Measurements from ENCODE around the gene WSCD2.

Gene WSCD2

GRCh38 chr12:108121320-108121719 lies 7.8 kb upstream of the WSCD2 start:
- DNase-seq (ENCODE audit: low read depth, low spot score): no peak
- no peaks in the 10 kb centered on the region for H3K4me1 ChIP-seq (ENCODE audit: insufficient read depth, insufficient read length)
- H3K9me3 ChIP-seq (ENCODE audit: insufficient read depth, low read length): peaks cover 10% of the 10 kb centered on the region; the same call in 1 of the 2 replicates
- H3K4me3 ChIP-seq (ENCODE audit: insufficient read length, low read depth): no peak overlapping the region
- no peak overlapping the region for H3K9ac ChIP-seq (ENCODE audit: insufficient read length, low read depth)
- H3K27me3 ChIP-seq (ENCODE audit: insufficient read depth, insufficient read length): no peaks in the 10 kb centered on the region
- TF ChIP-seq ZNF274 (IDR thresholded peaks at IDR 0.05; ENCODE audit: low read depth, low read length) (no peak), YY1 (IDR thresholded peaks at IDR 0.05; ENCODE audit: insufficient read depth, insufficient read length) (no peak), SUZ12 (IDR thresholded peaks at IDR 0.05; ENCODE audit: extremely low read depth, insufficient read depth, insufficient read length) (no peak)
- H3K36me3 ChIP-seq (ENCODE audit: insufficient read depth, insufficient read length, low read length): no peaks in the 10 kb centered on the region

GRCh38 chr12:108121728-108122471 lies 7.2 kb upstream of the WSCD2 start:
- no peak for DNase-seq (ENCODE audit: low read depth, low spot score)
- TF ChIP-seq SUZ12 (IDR thresholded peaks at IDR 0.05; ENCODE audit: extremely low read depth, insufficient read depth, insufficient read length): no peak
- no peak for TF ChIP-seq YY1 (IDR thresholded peaks at IDR 0.05; ENCODE audit: insufficient read depth, insufficient read length)
- TF ChIP-seq ZNF274 (IDR thresholded peaks at IDR 0.05; ENCODE audit: low read depth, low read length): no peak
- Histone ChIP-seq H3K9me3 (ENCODE audit: insufficient read depth, low read length) (peaks cover 10% of the 10 kb centered on the region; the same call in 1 of the 2 replicates), H3K27me3 (ENCODE audit: insufficient read depth, insufficient read length) (no peaks in the 10 kb centered on the region), H3K4me1 (ENCODE audit: insufficient read depth, insufficient read length) (no peaks in the 10 kb centered on the region), H3K4me3 (ENCODE audit: insufficient read length, low read depth) (no peak overlapping the region), H3K36me3 (ENCODE audit: insufficient read depth, insufficient read length, low read length) (no peaks in the 10 kb centered on the region), H3K9ac (ENCODE audit: insufficient read length, low read depth) (no peak overlapping the region)

GRCh38 chr12:108122644-108123043 lies 6.4 kb upstream of the WSCD2 start:
- TF ChIP-seq YY1 (IDR thresholded peaks at IDR 0.05; ENCODE audit: insufficient read depth, insufficient read length) (no peak), ZNF274 (IDR thresholded peaks at IDR 0.05; ENCODE audit: low read depth, low read length) (no peak), SUZ12 (IDR thresholded peaks at IDR 0.05; ENCODE audit: extremely low read depth, insufficient read depth, insufficient read length) (no peak)
- Histone ChIP-seq H3K27me3 (ENCODE audit: insufficient read depth, insufficient read length) (no peaks in the 10 kb centered on the region), H3K36me3 (ENCODE audit: insufficient read depth, insufficient read length, low read length) (no peaks in the 10 kb centered on the region), H3K9me3 (ENCODE audit: insufficient read depth, low read length) (peaks cover 10% of the 10 kb centered on the region; the same call in 1 of the 2 replicates), H3K4me3 (ENCODE audit: insufficient read length, low read depth) (no peak overlapping the region), H3K9ac (ENCODE audit: insufficient read length, low read depth) (no peak overlapping the region), H3K4me1 (ENCODE audit: insufficient read depth, insufficient read length) (no peaks in the 10 kb centered on the region)
- DNase-seq (ENCODE audit: low read depth, low spot score): no peak

- no peaks in the 10 kb centered on the region for H3K4me1 ChIP-seq (ENCODE audit: insufficient read depth, insufficient read length)
- peaks cover 10% of the 10 kb centered on the region; the same call in 1 of the 2 replicates for H3K9me3 ChIP-seq (ENCODE audit: insufficient read depth, low read length)
- H3K4me3 ChIP-seq (ENCODE audit: insufficient read length, low read depth): no peak overlapping the region
- H3K36me3 ChIP-seq (ENCODE audit: insufficient read depth, insufficient read length, low read length): no peaks in the 10 kb centered on the region
- H3K27me3 ChIP-seq (ENCODE audit: insufficient read depth, insufficient read length): peaks cover under 1% of the 10 kb centered on the region
- no peak overlapping the region for H3K9ac ChIP-seq (ENCODE audit: insufficient read length, low read depth)
- no peak for TF ChIP-seq YY1 (IDR thresholded peaks at IDR 0.05; ENCODE audit: insufficient read depth, insufficient read length)
- no peak for TF ChIP-seq SUZ12 (IDR thresholded peaks at IDR 0.05; ENCODE audit: extremely low read depth, insufficient read depth, insufficient read length)
- no peak for TF ChIP-seq ZNF274 (IDR thresholded peaks at IDR 0.05; ENCODE audit: low read depth, low read length)
- no peak for DNase-seq (ENCODE audit: low read depth, low spot score)
Observed at GRCh38 chr12:108123402-108123801, 5.7 kb upstream of the WSCD2 start.

- H3K27me3 ChIP-seq (ENCODE audit: insufficient read depth, insufficient read length): peaks cover 10% of the 10 kb centered on the region
- peaks cover 4% of the 10 kb centered on the region for H3K4me1 ChIP-seq (ENCODE audit: insufficient read depth, insufficient read length)
- no peak for TF ChIP-seq YY1 (IDR thresholded peaks at IDR 0.05; ENCODE audit: insufficient read depth, insufficient read length)
- TF ChIP-seq SUZ12 (IDR thresholded peaks at IDR 0.05; ENCODE audit: extremely low read depth, insufficient read depth, insufficient read length): no peak
- no peak for TF ChIP-seq ZNF274 (IDR thresholded peaks at IDR 0.05; ENCODE audit: low read depth, low read length)
- H3K9ac ChIP-seq (ENCODE audit: insufficient read length, low read depth): no peak overlapping the region
- H3K4me3 ChIP-seq (ENCODE audit: insufficient read length, low read depth): no peak overlapping the region
- H3K36me3 ChIP-seq (ENCODE audit: insufficient read depth, insufficient read length, low read length): no peaks in the 10 kb centered on the region
- DNase-seq (ENCODE audit: low read depth, low spot score): no peak
- H3K9me3 ChIP-seq (ENCODE audit: insufficient read depth, low read length): peaks cover 10% of the 10 kb centered on the region; the same call in 1 of the 2 replicates
Observed at GRCh38 chr12:108125073-108125472, 4.0 kb upstream of the WSCD2 start.

- Histone ChIP-seq H3K36me3 (ENCODE audit: insufficient read depth, insufficient read length, low read length) (no peaks in the 10 kb centered on the region), H3K9ac (ENCODE audit: insufficient read length, low read depth) (no peak overlapping the region), H3K4me1 (ENCODE audit: insufficient read depth, insufficient read length) (peaks cover 8% of the 10 kb centered on the region), H3K27me3 (ENCODE audit: insufficient read depth, insufficient read length) (peaks cover 19% of the 10 kb centered on the region), H3K4me3 (ENCODE audit: insufficient read length, low read depth) (no peak overlapping the region), H3K9me3 (ENCODE audit: insufficient read depth, low read length) (peaks cover 10% of the 10 kb centered on the region; the same call in 1 of the 2 replicates)
- DNase-seq (ENCODE audit: low read depth, low spot score): no peak
- TF ChIP-seq SUZ12 (IDR thresholded peaks at IDR 0.05; ENCODE audit: extremely low read depth, insufficient read depth, insufficient read length) (no peak), ZNF274 (IDR thresholded peaks at IDR 0.05; ENCODE audit: low read depth, low read length) (no peak), YY1 (IDR thresholded peaks at IDR 0.05; ENCODE audit: insufficient read depth, insufficient read length) (no peak)
Observed at GRCh38 chr12:108126212-108126611, 2.9 kb upstream of the WSCD2 start.

GRCh38 chr12:108126990-108127501 lies 2.0 kb upstream of the WSCD2 start:
- Histone ChIP-seq H3K36me3 (ENCODE audit: insufficient read depth, insufficient read length, low read length) (no peaks in the 10 kb centered on the region), H3K4me1 (ENCODE audit: insufficient read depth, insufficient read length) (peaks cover 13% of the 10 kb centered on the region), H3K27me3 (ENCODE audit: insufficient read depth, insufficient read length) (peaks cover 19% of the 10 kb centered on the region), H3K9ac (ENCODE audit: insufficient read length, low read depth) (no peak overlapping the region), H3K9me3 (ENCODE audit: insufficient read depth, low read length) (peaks cover 10% of the 10 kb centered on the region; the same call in 1 of the 2 replicates), H3K4me3 (ENCODE audit: insufficient read length, low read depth) (no peak overlapping the region)
- DNase-seq (ENCODE audit: low read depth, low spot score): no peak
- TF ChIP-seq YY1 (IDR thresholded peaks at IDR 0.05; ENCODE audit: insufficient read depth, insufficient read length) (no peak), ZNF274 (IDR thresholded peaks at IDR 0.05; ENCODE audit: low read depth, low read length) (no peak)

All from NT2/D1 (cell line).